ENCODE measurements around the gene ZNF853.
"Not testable (repeated sequence)": the region's sequence is repeated elsewhere in the genome, so short reads cannot be mapped to it uniquely, and the experiment has no call there.

The ZNF853 gene

GRCh38 chr7:6614953-6615722 is at the start of gene ZNF853:
TSS of gene ZNF853 (plus strand) at chr7:6615610. CDS start at chr7:6616175, 565 bp downstream.
- DNase-seq = no peak

- no peak for DNase-seq
Measured at GRCh38 chr7:6565655-6566054, 49.8 kb upstream of the ZNF853 start.

GRCh38 chr7:6567886-6568285 is 47.5 kb upstream of the ZNF853 start:
- no peak for DNase-seq

GRCh38 chr7:6571160-6571779 is 44.1 kb upstream of the ZNF853 start:
- peak; percentile 15 for DNase-seq

GRCh38 chr7:6575281-6576023 is 40.0 kb upstream of the ZNF853 start:
- no peak for DNase-seq

- peak; percentile 16 for DNase-seq
Measured at GRCh38 chr7:6576024-6576866, 39.2 kb upstream of the ZNF853 start.

GRCh38 chr7:6576867-6577368 is 38.5 kb upstream of the ZNF853 start:
- not testable (repeated sequence) for DNase-seq

GRCh38 chr7:6577369-6578113 is 37.9 kb upstream of the ZNF853 start, which contains the start of gene ZDHHC4:
TSS of gene ZDHHC4 (plus strand) at chr7:6577454. CDS start at chr7:6580562, 3,108 bp downstream.
- DNase-seq = peak; percentile 94

GRCh38 chr7:6578114-6579084 is 37.0 kb upstream of the ZNF853 start:
- no peak for DNase-seq

- no peak for DNase-seq
Measured at GRCh38 chr7:6579446-6579845, 36.0 kb upstream of the ZNF853 start.

- not testable (repeated sequence) for DNase-seq
Measured at GRCh38 chr7:6585746-6586432, 29.5 kb upstream of the ZNF853 start.

- DNase-seq = no peak
Measured at GRCh38 chr7:6588566-6588965, 26.8 kb upstream of the ZNF853 start.

- no peak for DNase-seq
Measured at GRCh38 chr7:6589151-6589828, 26.1 kb upstream of the ZNF853 start.

- peak; percentile 85 for DNase-seq
Measured at GRCh38 chr7:6589829-6590644, 25.4 kb upstream of the ZNF853 start, which contains the start of gene INTS15. TSS of gene INTS15 (plus strand) at chr7:6590021. CDS start at chr7:6590284, 263 bp downstream.

GRCh38 chr7:6590645-6591110 is 24.7 kb upstream of the ZNF853 start:
- no peak for DNase-seq

- no peak for DNase-seq
Measured at GRCh38 chr7:6600093-6600492, 15.3 kb upstream of the ZNF853 start.

- DNase-seq = no peak
Measured at GRCh38 chr7:6604458-6604857, 11.0 kb upstream of the ZNF853 start.
